NCI-H187 treated with DMSO at 0.1 percent for 48 hours (cell line): Measurements from ENCODE around the gene MGARP.
A peak's percentile ranks its signal among the peaks of the same experiment; 100 is the strongest.
"Not testable (repeated sequence)": the region's sequence is repeated elsewhere in the genome, so short reads cannot be mapped to it uniquely, and the experiment has no call there.

ENCODE experiments used
- DNase-seq: peaks from one replicate; lab custom pipeline; 2025; lab: John Stamatoyannopoulos, UW

Gene MGARP

DNA sequence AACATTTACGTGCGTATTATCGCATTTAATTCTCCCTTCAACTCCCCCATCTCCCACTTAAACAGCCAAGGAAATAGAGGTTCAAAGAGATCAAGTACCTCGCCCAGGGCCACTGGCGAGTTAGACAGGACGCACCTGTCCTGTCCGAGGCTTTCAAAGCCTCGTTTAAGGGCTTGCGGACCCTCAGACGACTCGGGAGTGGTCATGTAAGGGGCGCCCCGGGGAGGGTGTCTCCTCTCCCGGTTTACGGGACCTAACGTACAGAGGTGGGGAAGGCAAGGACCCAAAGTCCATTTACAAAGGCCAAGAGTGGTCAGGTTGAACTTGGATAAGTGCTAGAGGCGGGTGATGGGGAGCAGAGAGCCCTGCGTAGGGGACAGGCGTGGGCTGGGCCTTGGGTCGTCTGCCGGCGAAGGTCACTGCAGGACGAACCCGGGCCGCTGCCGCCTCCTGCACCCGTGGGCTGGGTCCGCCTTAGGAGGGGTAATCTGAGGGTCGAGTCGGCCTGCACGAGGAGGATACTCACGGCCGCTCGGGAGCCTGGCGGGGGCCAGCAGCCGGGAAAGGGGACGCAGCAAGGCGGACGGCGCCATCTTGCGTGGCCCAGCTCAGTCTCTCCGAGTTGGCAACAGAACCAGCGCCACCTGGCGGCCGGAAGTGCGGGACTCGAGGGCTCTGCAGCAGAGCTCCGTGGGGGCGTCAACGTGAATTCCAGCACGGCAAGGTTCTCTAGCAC is 15.3 kb upstream of the MGARP start:
- DNase-seq = peak; percentile 30

DNA sequence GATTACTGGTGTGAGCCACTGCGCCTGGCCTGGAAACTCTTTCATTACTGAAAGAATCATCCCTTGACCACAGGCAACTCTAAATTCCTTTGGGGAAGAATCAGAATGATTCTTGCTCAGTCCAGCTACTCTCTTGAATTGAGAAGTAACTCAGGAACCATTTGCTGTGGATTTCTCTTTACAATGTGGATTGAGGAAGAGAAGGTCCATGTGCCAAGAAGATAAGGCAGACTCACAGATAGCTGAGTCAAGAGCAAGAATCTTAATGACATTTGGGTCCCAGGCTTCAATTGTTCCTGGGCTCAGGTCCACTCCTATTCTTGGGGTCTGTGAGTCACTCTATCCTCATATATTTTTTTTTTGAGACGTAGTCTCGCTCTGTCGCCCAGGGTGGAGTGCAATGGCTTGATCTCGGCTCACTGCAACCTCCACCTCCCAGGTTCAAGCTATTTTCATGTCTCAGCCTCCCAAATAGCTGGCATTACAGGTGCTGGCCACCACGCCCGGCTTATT is 6.2 kb upstream of the MGARP start:
- DNase-seq = no peak

DNA sequence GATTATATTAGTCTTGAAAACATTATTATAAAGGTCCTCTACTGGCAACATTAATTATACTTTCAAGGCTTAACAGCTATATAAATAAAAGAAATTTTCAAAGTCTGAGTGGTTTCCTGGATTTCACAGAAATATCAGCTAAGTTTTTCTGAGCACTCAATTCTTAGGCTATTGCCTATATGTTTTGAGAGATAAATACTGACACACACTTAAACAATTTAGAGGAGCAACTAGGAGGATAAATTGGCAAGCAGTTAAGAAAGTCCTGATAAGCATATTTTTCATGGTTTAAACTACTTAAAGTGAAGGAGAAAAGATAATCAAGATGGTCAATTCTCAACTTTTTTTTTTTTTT is 2.7 kb upstream of the MGARP start:
- DNase-seq = no peak

DNA sequence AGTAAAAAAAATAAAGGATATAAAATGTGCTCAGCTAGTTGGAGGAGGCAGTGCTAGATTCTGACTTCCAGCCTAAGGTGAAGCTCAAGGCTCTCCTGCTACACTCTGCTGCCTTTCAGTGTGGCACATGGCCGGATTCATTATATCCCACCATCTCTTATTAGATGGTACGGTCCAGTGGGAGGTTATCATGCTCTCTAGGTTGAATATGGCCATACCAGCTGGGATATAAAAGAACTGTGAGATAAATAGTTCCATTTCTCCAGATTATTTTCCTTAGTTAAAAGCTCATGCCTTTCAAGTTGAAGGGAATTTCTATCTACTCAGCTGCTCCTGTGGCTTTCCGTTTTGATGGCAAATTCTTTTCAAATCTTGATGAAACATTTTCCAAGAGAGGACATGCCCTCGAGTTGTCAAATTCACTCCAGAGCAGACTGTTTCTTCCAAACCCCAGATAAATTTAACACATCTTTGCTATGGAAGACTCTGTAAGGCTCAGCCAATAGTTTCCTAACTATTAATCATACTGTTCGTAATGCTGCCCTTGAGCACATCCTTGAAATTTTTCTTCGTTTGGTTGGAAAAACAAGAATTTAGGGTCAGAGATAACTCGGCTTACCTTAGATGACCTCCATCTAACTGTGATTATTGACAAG is 2.2 kb upstream of the MGARP start:
- DNase-seq = no peak

- DNase-seq = no peak
Measured at GRCh38 chr4:139278912-139279759, 889 bp downstream of the MGARP start.

DNA sequence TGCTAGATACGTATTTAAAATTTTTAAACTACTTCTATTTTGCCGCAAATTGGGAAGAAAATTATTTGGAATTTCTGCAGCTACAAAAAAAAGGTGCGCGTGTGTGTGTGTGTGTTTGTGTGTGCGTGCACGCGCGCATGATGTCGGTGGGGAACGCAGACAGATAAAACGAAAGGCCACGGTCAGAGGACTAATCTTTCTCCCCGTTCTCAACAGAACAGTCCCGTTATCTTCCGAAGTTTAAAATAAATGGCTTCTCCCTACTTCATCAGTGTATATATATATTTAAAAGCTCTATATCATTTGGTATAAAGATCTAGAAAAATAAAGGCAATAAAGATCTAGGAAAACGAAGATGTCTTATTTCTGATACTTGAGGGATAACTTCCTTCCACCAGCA is 1.5 kb downstream of the MGARP start:
- no peak for DNase-seq

- no peak for DNase-seq
Measured at GRCh38 chr4:139275281-139275735, 4.7 kb downstream of the MGARP start.

DNA sequence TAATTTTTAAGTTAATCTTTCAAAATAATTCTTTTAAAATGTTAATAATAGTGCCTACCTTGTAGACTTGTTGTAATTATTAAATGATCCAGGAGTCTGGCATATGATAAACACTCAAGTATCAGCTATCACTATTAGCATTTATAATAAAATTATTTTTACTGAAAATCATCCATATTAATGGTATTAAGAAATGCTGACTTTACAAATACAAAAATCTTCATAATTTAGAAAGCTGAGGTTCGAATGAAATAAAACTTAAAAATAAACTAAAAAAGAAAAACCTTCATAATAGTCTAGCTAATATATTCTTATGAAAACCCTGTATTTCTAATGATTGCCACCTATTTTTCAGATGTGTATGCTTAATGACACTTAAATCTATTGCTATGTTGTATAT is 5.2 kb downstream of the MGARP start:
- no peak for DNase-seq

- no peak for DNase-seq
Measured at GRCh38 chr4:139273835-139274234, 6.2 kb downstream of the MGARP start.

- no peak for DNase-seq
Measured at GRCh38 chr4:139267301-139267700, 12.7 kb downstream of the MGARP start.

GRCh38 chr4:139266583-139267257 is 13.3 kb downstream of the MGARP start:
- DNase-seq = no peak

DNA sequence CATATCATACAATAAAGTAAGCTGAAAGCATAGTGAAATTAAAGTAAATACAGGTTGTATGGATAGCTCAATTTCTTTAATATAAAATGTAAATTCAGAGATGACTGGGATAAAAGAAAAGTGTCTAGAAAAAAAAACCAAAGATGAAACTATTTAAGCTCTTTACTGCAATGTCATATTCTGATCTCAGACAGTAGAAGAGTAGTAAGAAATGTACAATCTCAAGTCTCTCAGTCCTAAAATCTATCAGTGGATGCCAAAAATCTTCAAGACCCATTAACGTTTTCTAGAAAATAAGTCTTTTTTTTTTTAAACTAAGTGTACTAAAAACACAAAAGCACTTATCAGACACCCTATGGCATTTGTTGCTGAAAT is 13.8 kb downstream of the MGARP start:
- DNase-seq = no peak

DNA sequence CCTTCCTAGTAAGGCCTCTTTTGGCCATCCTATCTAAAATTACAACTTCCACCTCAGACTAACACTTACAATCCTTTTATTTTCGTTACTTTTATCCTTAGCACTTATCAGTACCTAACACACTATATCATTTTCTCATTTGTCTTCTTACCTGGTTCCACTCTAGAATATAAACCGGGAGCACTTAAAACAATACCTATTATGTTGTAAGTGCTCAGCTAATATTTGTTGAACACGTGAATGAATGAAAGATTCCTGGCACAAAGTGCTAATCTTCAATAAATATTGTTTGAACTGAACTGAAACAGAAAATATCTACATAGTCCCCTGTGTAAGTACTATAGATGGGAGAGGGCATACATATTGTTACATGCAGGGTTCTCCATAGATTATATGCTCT is 14.4 kb downstream of the MGARP start:
- no peak for DNase-seq

DNA sequence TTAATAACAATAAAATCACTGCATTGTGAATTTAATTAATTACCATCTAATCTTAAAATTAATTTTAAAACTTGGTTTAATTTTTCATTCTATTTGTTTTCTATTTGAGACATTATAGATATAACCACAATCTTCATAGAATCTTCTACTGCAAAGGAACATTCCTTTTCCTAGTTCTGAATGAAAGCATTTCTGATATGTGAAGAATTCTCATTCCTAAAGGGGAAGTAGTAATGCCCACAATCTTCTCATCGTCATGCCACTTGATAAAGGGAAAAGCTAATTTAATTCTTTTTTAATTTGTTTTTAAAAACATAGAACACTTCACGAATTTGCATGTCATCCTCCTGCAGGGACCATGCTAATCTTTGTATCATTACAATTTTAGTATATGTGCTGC is 23.7 kb downstream of the MGARP start:
- no peak for DNase-seq

DNA sequence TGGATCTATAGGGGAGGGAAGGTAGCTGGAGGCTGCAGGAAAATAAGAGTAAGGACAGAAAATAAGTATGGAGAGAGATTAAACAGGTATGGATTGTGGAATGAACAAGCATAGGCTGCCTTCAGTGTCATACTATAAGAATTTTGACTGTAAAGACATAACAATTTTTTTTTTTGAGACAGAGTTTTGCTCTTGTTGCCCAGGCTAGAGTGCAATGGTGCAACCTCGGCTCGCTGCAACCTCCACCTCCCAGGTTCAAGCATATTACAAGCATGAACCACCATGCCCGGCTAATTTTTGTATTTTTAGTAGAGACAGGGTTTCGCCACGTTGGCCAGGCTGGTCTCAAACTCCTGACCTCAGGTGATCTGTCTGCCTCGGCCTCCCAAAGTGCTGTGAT is 24.4 kb downstream of the MGARP start:
- DNase-seq = not testable (repeated sequence)

DNA sequence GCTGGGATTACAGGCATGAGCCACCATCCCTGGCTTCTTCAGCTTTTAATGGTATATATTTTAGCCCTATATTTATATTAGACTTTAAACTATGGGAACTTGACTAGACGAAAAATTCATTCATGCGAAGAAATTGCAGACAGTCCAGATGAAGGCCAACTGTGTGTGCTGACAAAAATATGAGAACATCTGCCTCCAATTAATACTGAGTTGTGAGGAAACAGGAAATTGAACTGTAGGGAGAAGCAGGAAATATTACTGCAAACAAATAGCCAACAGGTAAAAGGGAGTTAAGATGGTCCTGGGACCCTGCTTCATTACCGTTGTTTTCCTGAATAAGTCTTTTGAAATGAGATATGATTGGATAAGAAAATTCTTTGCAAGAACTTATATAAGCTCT is 26.3 kb downstream of the MGARP start:
- DNase-seq = no peak

DNA sequence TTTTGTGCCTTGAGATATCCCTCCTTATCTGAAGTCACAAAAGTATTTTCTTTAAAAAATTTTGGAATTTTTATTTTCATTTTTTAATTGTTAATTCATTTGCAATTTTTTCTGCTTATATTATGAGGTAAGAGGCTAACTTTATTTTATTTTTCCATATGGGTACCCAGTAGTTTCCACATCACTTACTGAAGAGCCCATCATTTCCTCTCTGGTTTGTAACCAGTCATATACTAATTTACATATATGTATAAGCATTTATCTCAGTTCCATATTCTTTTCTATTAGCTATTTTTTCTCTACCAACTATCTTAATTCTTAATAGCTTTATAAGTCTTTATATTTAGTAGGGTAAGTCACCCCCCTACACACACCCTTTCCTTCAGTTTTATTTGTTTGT is 27.0 kb downstream of the MGARP start:
- no peak for DNase-seq

- DNase-seq = no peak
Measured at GRCh38 chr4:139247700-139248238, 32.3 kb downstream of the MGARP start.

DNA sequence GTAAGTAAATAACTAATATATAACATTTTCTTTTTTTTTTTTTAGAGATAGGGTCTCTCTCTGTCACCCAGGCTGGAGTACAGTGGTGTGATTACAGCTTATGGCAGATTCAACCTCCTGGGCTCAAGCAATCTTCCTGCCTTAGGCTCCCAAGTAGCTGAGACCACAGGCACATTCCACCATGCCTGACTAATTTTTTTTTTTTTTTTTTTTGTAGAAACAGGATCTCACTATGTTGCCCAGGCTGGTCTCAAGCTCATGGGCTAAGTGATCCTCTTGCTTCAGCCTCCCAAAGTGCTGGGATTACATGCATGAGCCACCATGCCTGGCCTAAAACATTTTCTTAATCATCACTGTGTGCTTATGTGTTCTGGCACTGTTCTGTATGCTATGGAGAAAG is 32.8 kb downstream of the MGARP start:
- DNase-seq = no peak

GRCh38 chr4:139246166-139246565 is 33.9 kb downstream of the MGARP start:
- DNase-seq = no peak

DNA sequence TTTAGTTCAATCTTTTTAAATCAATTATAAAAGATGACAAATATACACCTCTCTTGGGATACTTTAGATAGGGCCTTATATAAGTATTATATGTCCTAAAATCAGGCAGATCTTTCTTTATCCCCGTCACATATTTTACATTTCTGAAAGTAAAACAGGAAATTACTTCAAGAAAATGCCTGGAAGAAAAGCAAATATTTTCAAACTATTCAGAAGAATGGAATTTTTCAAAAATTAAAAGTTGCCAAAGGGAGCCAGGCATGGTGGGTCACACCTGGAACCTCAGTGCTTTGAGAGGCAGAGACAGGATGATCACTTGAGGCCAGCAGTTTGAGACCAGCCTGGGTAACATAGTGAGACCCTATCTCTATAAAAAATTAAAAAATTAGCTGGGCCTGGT is 34.4 kb downstream of the MGARP start:
- no peak for DNase-seq
